Measurements from ENCODE around the gene GPC6. TPM values are rescaled to one million over a fixed set of nuclear protein-coding genes. Genes with fewer than 3 reads are reported as not detected.

The GPC6 gene
- 19.4 and 21.5 TPM in 2 replicates for total RNA-seq (2014; rRNA removed; shearing (Covaris generic))

DNA sequence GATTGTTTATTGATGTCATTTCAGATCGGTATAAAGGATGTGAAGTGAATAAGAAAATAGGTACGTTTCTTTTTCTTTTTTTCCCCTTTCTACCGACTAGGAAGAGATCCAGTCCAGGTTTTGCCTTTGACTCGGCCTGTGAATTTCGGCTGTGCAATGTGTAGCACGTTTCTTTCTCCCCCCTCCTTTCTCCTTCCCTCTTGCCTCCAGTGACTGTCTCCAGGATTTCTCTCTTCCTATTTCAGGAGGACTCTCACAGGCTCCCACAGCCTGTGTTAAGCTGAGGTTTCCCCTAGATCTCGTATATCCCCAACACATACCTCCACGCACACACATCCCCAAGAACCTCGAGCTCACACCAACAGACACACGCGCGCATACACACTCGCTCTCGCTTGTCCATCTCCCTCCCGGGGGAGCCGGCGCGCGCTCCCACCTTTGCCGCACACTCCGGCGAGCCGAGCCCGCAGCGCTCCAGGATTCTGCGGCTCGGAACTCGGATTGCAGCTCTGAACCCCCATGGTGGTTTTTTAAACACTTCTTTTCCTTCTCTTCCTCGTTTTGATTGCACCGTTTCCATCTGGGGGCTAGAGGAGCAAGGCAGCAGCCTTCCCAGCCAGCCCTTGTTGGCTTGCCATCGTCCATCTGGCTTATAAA, at the start of gene GPC6:
Gene GPC6 (plus strand): TSS at position 185 of the 657 bp plus-strand sequence.

Small RNAs within 50 kb of the gene (small RNA-seq; reads per million reads assigned to genes)
- gene RNA5SP35 = 0.17 reads per million

Measured in A375 (cell line).